GM12864 (cell line): ENCODE data around the gene PAFAH1B2.

Experiments used
- DNase-seq: peaks from one replicate; pipeline ENCODE4 v3.0.0-alpha.2; 2011; ENCODE audit warnings: low read depth
- H3K4me3 ChIP-seq: 2 replicates; pipeline ENCODE4 v1.5.1; 2011; ENCODE audit warnings: mild to moderate bottlenecking, low read depth, low read length, control low read depth
- CTCF ChIP-seq: IDR thresholded peaks from 2 replicates; pipeline ENCODE4 v1.5.1; 2011; ENCODE audit warnings: low read depth, mild to moderate bottlenecking, moderate library complexity, low read length, control low read depth, inconsistent platforms; ENCODE audit errors: missing control alignments

PAFAH1B2 gene

GRCh38 chr11:117177534-117178209 lies 33.6 kb downstream of the PAFAH1B2 start:
- peak overlapping the region; percentile 82 for H3K4me3 ChIP-seq
- no peak for TF ChIP-seq CTCF
- no peak for DNase-seq

- no peak for TF ChIP-seq CTCF
- H3K4me3 ChIP-seq, result peak within 1 kb of the TSS; percentile 82
- peak; percentile 61 for DNase-seq
Observed at GRCh38 chr11:117178210-117179034, 34.3 kb downstream of the PAFAH1B2 start, which contains the start of gene SIDT2. TSS of gene SIDT2 (plus strand) at chr11:117178743. CDS start at chr11:117179264, 521 bp downstream.

GRCh38 chr11:117179048-117179999 lies 35.2 kb downstream of the PAFAH1B2 start:
- no peak for DNase-seq
- H3K4me3 ChIP-seq, result peak overlapping the region; percentile 82
- TF ChIP-seq CTCF, result no peak

- no peak for DNase-seq
- no peak for TF ChIP-seq CTCF
- H3K4me3 ChIP-seq, result peak overlapping the region; percentile 82
Observed at GRCh38 chr11:117180020-117180419, 35.9 kb downstream of the PAFAH1B2 start.

GRCh38 chr11:117180661-117181585 lies 36.8 kb downstream of the PAFAH1B2 start:
- TF ChIP-seq CTCF, result peak; percentile 92
- H3K4me3 ChIP-seq, result no peak overlapping the region
- DNase-seq, result peak; percentile 62
